HEK293 (cell line): ENCODE data around the gene SMC1B.

ENCODE experiments used
- FEZF1 ChIP-seq: fragments of 450-650 bp; formaldehyde crosslinking; IDR thresholded peaks from 2 replicates; pipeline ENCODE4 v1.5.1; 2016; ENCODE audit warnings: missing biosample characterization, missing genetic modification characterization
- KLF10 ChIP-seq: fragments of 450-650 bp; IDR thresholded peaks from 2 replicates; pipeline ENCODE4 v1.5.1; 2018; ENCODE audit warnings: missing biosample characterization, mild to moderate bottlenecking, missing genetic modification characterization
- REPIN1 ChIP-seq: fragments of 450-650 bp; formaldehyde crosslinking; IDR thresholded peaks from 2 replicates; pipeline ENCODE4 v1.5.1; 2017; ENCODE audit warnings: missing biosample characterization, missing genetic modification characterization, low read depth
- ZNF138 ChIP-seq: fragments of 450-650 bp; formaldehyde crosslinking; IDR thresholded peaks from 2 replicates; pipeline ENCODE4 v1.5.1; 2016; ENCODE audit warnings: missing biosample characterization, missing genetic modification characterization, borderline replicate concordance
- ZNF16 ChIP-seq: fragments of 450-650 bp; formaldehyde crosslinking; IDR thresholded peaks from 2 replicates; pipeline ENCODE4 v1.5.1; 2016; ENCODE audit warnings: low read depth, missing biosample characterization, missing genetic modification characterization
- ZNF175 ChIP-seq: fragments of 450-650 bp; formaldehyde crosslinking; IDR thresholded peaks from 2 replicates; pipeline ENCODE4 v1.5.1; 2016; ENCODE audit warnings: missing biosample characterization, missing genetic modification characterization
- ZNF311 ChIP-seq: fragments of 450-650 bp; formaldehyde crosslinking; IDR thresholded peaks from 2 replicates; pipeline ENCODE4 v1.5.1; 2017; ENCODE audit warnings: missing biosample characterization, missing genetic modification characterization, borderline replicate concordance
- ZNF670 ChIP-seq: fragments of 450-650 bp; formaldehyde crosslinking; IDR thresholded peaks from 2 replicates; pipeline ENCODE4 v1.5.1; 2016; ENCODE audit warnings: missing biosample characterization, missing genetic modification characterization, low read depth
- ZNF768 ChIP-seq: fragments of 450-650 bp; formaldehyde crosslinking; IDR thresholded peaks from 2 replicates; pipeline ENCODE4 v1.5.1; 2018; ENCODE audit warnings: missing biosample characterization, mild to moderate bottlenecking, missing genetic modification characterization
- ZSCAN16 ChIP-seq: fragments of 450-650 bp; formaldehyde crosslinking; IDR thresholded peaks from 2 replicates; pipeline ENCODE4 v1.5.1; 2016; ENCODE audit warnings: missing biosample characterization, missing genetic modification characterization
- TF ChIP-seq, protein P1 (sequence below): fragments of 450-650 bp; formaldehyde crosslinking; IDR thresholded peaks from 2 replicates; pipeline ENCODE4 v1.5.1; 2016; ENCODE audit warnings: missing biosample characterization, missing genetic modification characterization
- TF ChIP-seq, protein P2 (sequence below): fragments of 450-650 bp; formaldehyde crosslinking; IDR thresholded peaks from 2 replicates; pipeline ENCODE4 v1.5.1; 2016; ENCODE audit warnings: missing biosample characterization, missing genetic modification characterization
- TF ChIP-seq, protein P3 (sequence below): fragments of 450-650 bp; formaldehyde crosslinking; optimal IDR thresholded peaks from 2 replicates; pipeline ENCODE3; 2016; ENCODE audit warnings: missing biosample characterization, mild to moderate bottlenecking, missing genetic modification characterization

DNA sequence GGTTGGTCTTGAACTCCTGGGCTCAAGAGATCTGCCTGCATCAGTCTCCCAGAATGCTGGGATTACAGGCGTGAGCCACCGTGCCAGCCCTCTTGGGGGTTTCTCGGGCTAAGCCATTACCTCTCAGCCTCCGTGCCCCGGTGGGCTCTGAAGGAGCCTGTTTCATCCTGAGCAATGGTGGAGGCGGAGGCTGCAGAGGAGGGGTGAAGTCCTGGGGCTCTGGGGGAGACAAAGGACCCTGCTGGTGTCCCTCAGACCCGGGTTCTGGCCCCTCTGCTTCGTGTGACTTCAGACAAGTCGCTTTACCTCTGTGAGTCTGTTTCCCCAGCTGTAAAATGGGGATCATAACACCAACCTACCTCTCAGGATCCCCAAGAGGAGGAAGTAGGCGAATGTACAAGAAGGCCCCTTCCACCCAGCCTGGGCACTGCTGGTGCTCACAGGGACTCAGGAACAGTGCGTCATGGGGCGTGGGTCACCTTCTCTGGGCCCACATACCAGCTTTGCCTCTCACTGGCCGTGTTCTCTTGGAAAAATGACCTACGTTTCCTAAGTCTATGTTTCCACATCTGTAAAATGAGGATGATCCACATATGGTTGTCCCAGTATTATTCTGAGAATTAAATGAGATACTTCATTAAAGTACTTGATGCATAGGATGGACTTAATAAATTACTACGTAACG is 36.8 kb upstream of the SMC1B start:
- TF ChIP-seq ZNF138 (tag by site-specific recombination) (no peak), ZSCAN16 (tag by site-specific recombination) (no peak), KLF10 (tag by site-specific recombination) (no peak), ZNF670 (tag by site-specific recombination) (no peak), ZNF768 (tag by site-specific recombination) (no peak), REPIN1 (tag by site-specific recombination) (no peak), ZNF16 (tag by site-specific recombination) (no peak), ZNF175 (tag by site-specific recombination) (no peak), ZNF311 (tag by site-specific recombination) (no peak), FEZF1 (tag by site-specific recombination) (no peak)
- TF ChIP-seq, protein P1, sequence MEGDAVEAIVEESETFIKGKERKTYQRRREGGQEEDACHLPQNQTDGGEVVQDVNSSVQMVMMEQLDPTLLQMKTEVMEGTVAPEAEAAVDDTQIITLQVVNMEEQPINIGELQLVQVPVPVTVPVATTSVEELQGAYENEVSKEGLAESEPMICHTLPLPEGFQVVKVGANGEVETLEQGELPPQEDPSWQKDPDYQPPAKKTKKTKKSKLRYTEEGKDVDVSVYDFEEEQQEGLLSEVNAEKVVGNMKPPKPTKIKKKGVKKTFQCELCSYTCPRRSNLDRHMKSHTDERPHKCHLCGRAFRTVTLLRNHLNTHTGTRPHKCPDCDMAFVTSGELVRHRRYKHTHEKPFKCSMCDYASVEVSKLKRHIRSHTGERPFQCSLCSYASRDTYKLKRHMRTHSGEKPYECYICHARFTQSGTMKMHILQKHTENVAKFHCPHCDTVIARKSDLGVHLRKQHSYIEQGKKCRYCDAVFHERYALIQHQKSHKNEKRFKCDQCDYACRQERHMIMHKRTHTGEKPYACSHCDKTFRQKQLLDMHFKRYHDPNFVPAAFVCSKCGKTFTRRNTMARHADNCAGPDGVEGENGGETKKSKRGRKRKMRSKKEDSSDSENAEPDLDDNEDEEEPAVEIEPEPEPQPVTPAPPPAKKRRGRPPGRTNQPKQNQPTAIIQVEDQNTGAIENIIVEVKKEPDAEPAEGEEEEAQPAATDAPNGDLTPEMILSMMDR (tag by site-specific recombination), result no peak
- TF ChIP-seq, protein P2, sequence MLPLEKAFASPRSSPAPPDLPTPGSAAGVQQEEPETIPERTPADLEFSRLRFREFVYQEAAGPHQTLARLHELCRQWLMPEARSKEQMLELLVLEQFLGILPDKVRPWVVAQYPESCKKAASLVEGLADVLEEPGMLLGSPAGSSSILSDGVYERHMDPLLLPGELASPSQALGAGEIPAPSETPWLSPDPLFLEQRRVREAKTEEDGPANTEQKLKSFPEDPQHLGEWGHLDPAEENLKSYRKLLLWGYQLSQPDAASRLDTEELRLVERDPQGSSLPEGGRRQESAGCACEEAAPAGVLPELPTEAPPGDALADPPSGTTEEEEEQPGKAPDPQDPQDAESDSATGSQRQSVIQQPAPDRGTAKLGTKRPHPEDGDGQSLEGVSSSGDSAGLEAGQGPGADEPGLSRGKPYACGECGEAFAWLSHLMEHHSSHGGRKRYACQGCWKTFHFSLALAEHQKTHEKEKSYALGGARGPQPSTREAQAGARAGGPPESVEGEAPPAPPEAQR (tag by site-specific recombination), result no peak
- TF ChIP-seq, protein P3, sequence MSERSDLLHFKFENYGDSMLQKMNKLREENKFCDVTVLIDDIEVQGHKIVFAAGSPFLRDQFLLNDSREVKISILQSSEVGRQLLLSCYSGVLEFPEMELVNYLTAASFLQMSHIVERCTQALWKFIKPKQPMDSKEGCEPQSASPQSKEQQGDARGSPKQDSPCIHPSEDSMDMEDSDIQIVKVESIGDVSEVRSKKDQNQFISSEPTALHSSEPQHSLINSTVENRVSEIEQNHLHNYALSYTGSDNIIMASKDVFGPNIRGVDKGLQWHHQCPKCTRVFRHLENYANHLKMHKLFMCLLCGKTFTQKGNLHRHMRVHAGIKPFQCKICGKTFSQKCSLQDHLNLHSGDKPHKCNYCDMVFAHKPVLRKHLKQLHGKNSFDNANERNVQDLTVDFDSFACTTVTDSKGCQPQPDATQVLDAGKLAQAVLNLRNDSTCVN (tag by site-specific recombination), result no peak
